Right lobe of liver (tissue), 6 donors: Measurements from ENCODE around the gene PRKAR1B. TPM values are rescaled to one million over a fixed set of nuclear protein-coding genes. Genes with fewer than 3 reads are reported as not detected.
A peak's percentile ranks its signal among the peaks of the same experiment; 100 is the strongest.

Experiments used
- ATAC-seq, 4 donors: fragments of 200-7000 bp; cut with Tn5 transposase; one replicate each; pipeline ENCODE4 v1.9.1; 2020; ENCODE audit warnings: mild to moderate bottlenecking in 4 of 4, moderate library complexity in 4 of 4
- DNase-seq, 3 donors: peaks; one replicate each; pipeline ENCODE4 v3.0.0-alpha.2; 2020
- H3K27ac ChIP-seq, 3 donors: fragments of 200-600 bp; one replicate each; pipeline ENCODE4 v1.8.0; 2022
- H3K27me3 ChIP-seq, 2 donors: fragments of 200-600 bp; one replicate each; pipeline ENCODE4 v1.8.0; 2022
- H3K36me3 ChIP-seq, 4 donors: fragments of 200-600 bp; sonication (generic) in 1 of 4; one replicate each; pipeline versions ENCODE4 v1.5.1 to v1.8.0; 2017 to 2022; ENCODE audit warnings: control low read depth in 1 of 4
- H3K4me1 ChIP-seq, 4 donors: fragments of 200-600 bp; sonication (generic) in 1 of 4; one replicate each; pipeline versions ENCODE4 v1.5.1 to v1.8.0; 2017 to 2022; ENCODE audit warnings: control low read depth in 1 of 4
- H3K4me3 ChIP-seq, 3 donors: fragments of 200-600 bp; one replicate each; pipeline ENCODE4 v1.8.0; 2022
- H3K9me3 ChIP-seq, 4 donors: fragments of 200-600 bp; sonication (generic) in 1 of 4; one replicate each; pipeline versions ENCODE4 v1.5.1 to v1.8.0; 2017 to 2022; ENCODE audit warnings: control low read depth in 1 of 4
- CTCF ChIP-seq, 4 donors: fragments of 200-600 bp in 3 of 4; fragments of 450-650 bp in 1 of 4; IDR thresholded peaks; one replicate each; pipeline versions ENCODE4 v1.5.1 to v1.8.0; 2016 to 2022; ENCODE audit warnings: antibody characterized with exemption in 4 of 4, mild to moderate bottlenecking in 2 of 4
- POLR2A ChIP-seq: fragments of 450-650 bp; IDR thresholded peaks from one replicate; pipeline ENCODE4 v1.6.1; 2017; ENCODE audit warnings: antibody characterized with exemption, mild to moderate bottlenecking
- WGBS: methylation state at CpG from one replicate; pipeline ENCODE4 v1.1.6; 2018; ENCODE audit warnings: low coverage, low lambda C conversion rate; ENCODE audit not compliant: insufficient coverage; ENCODE audit errors: missing lambda C conversion rate; 5-methylcytosine and 5-hydroxymethylcytosine counted together
- intact Hi-C, 2 donors: fragments of 100-400 bp; cut with DNase I; formaldehyde crosslinking; loops; one replicate each; pipeline versions ENCODE4 v1.11.2 to v1.14.1; 2022
- total RNA-seq, 6 experiments: library from RNA; depleted of rRNA in 2 of 6; stranded (reverse); fragments of >200 nt in 2 of 6; fragmentation: NEBNext Ultra II Directional in 3 of 6; extraction: Animal tissue kit (Norgen Biotek cat#: 25700) in 3 of 6; gene quantifications; one replicate each; pipeline versions ENCODE4 v1.1.0 to v1.2.4, GENCODE V29; 2016 to 2023
- donor health status: DM: no; HTN: yes; CAD: no.
- donor health status: DM: no; HTN: no; CAD: no.
- donor health status: DM: no; HTN: no; CAD: no.
- donor health status: DM: no; HTN: yes; CAD: no.
- donor health status: DM: no; HTN: yes; CAD: no.

The PRKAR1B gene
- total RNA-seq, 6 experiments from 2014 or later, result 4.7 to 20.8 (median 11.3) TPM

- H3K4me1 ChIP-seq, result peaks cover 0 to 33% (median 3%) of the 10 kb centered on the region in 4 donors
- ATAC-seq (peak; percentile 7 to 31 (median 18)), DNase-seq (peak in 1 of 3 donors; percentile 67)
- intact Hi-C loops, result no loop called here
- H3K36me3 ChIP-seq, result no peaks in the 10 kb centered on the region
- peak overlapping the region; percentile 61 to 84 (median 81) for H3K27ac ChIP-seq
- TF ChIP-seq POLR2A, result no peak
- TF ChIP-seq CTCF (IDR thresholded peaks at IDR 0.05), result no peak
- peak overlapping the region; percentile 56 to 85 (median 62) for H3K4me3 ChIP-seq
- WGBS, result 0% methylated on average over 29 of the region's 70 CpGs
- H3K27me3 ChIP-seq, result peaks cover 0 to 19% of the 10 kb centered on the region in 2 donors
- no peaks in the 10 kb centered on the region for H3K9me3 ChIP-seq
Observed at GRCh38 chr7:517774-518629, 209.1 kb downstream of the PRKAR1B start.

- Histone ChIP-seq H3K27ac (peak overlapping the region in 2 of 3 donors; percentile 66 to 84), H3K9me3 (no peaks in the 10 kb centered on the region), H3K4me3 (peak overlapping the region; percentile 56 to 85 (median 62)), H3K36me3 (no peaks in the 10 kb centered on the region), H3K27me3 (peaks cover 0 to 16% of the 10 kb centered on the region in 2 donors), H3K4me1 (peaks cover 0 to 24% (median 2%) of the 10 kb centered on the region in 4 donors)
- peak in 1 of 3 donors; percentile 76 for DNase-seq
- TF ChIP-seq CTCF (IDR thresholded peaks at IDR 0.05) (no peak), POLR2A (peak; percentile 67)
- ATAC-seq, result peak; percentile 45 to 52 (median 48)
- intact Hi-C loops, result no loop called here
- WGBS, result 32% methylated on average over 12 of the region's 83 CpGs
Observed at GRCh38 chr7:516606-517456, 210.2 kb downstream of the PRKAR1B start.

GRCh38 chr7:516216-516605, 210.9 kb downstream of the PRKAR1B start:
- ATAC-seq, result no peak
- Histone ChIP-seq H3K36me3 (no peaks in the 10 kb centered on the region), H3K27ac (no peak overlapping the region), H3K9me3 (no peaks in the 10 kb centered on the region), H3K4me3 (no peak overlapping the region), H3K27me3 (peaks cover 0 to 10% of the 10 kb centered on the region in 2 donors), H3K4me1 (peaks cover 0 to 19% (median 0%) of the 10 kb centered on the region in 4 donors)
- WGBS, result 69% methylated on average over 12 of the region's 13 CpGs
- no peak for TF ChIP-seq POLR2A
- TF ChIP-seq CTCF (IDR thresholded peaks at IDR 0.05), result no peak
- DNase-seq, result no peak
- intact Hi-C loops, result no loop called here

- intact Hi-C loops, result no loop called here
- no peak overlapping the region for H3K4me3 ChIP-seq
- no peak for ATAC-seq
Observed at GRCh38 chr7:515628-516027, 211.5 kb downstream of the PRKAR1B start.

More at GRCh38 chr7:515628-516027, 211.5 kb downstream of the PRKAR1B start:
- TF ChIP-seq POLR2A (no peak), CTCF (IDR thresholded peaks at IDR 0.05) (no peak)
- H3K36me3 ChIP-seq, result no peaks in the 10 kb centered on the region
- H3K4me1 ChIP-seq, result peaks cover 0 to 18% (median 0%) of the 10 kb centered on the region in 4 donors
- H3K27me3 ChIP-seq, result peaks cover 0 to 4% of the 10 kb centered on the region in 2 donors
- no peaks in the 10 kb centered on the region for H3K9me3 ChIP-seq
- DNase-seq, result no peak
- WGBS, result 100% methylated on average over 1 of the region's 10 CpGs
- H3K27ac ChIP-seq, result no peak overlapping the region
